HEK293T (cell line): ENCODE data around the gene EMP2.

Experiments
- CTBP1 ChIP-seq: fragments of 450-650 bp; IDR thresholded peaks from 2 replicates; pipeline ENCODE4 v1.6.1; 2016; ENCODE audit warnings: borderline replicate concordance
- FOXK2 ChIP-seq: fragments of 450-650 bp; IDR thresholded peaks from 2 replicates; pipeline ENCODE4 v1.6.1; 2016; ENCODE audit warnings: mild to moderate bottlenecking
- FOXM1 ChIP-seq: fragments of 450-650 bp; IDR thresholded peaks from 2 replicates; pipeline ENCODE4 v1.6.1; 2017; ENCODE audit warnings: mild to moderate bottlenecking, borderline replicate concordance
- PKNOX1 ChIP-seq: fragments of 450-650 bp; IDR thresholded peaks from 2 replicates; pipeline ENCODE4 v1.6.1; 2016
- TARDBP ChIP-seq: fragments of 450-650 bp; IDR thresholded peaks from 2 replicates; pipeline ENCODE4 v1.6.1; 2016

DNA sequence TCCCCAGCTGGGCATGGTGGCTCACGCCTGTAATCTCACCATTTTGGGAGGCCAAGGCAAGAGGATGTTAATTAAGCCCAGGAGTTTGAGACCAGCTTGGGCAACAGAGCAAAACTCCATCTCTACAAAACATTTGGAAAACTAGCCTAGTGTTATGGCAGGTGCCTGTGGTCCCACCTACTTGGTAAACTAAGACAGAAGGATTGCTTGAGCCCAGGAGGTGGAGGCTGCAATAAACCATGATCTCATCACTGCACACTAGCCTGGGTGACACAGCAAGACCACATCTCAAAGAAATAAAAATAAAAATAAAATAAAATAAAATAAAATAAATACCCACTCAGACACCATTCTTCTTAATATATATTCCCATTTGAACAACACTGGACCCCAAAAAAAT is 32.0 kb downstream of the EMP2 start:
- TF ChIP-seq TARDBP (no peak), CTBP1 (no peak), FOXM1 (no peak), FOXK2 (no peak), PKNOX1 (no peak)
